ENCODE data around the gene GTSF1L. TPM values are rescaled to one million over a fixed set of nuclear protein-coding genes. Genes with fewer than 3 reads are reported as not detected.

The GTSF1L gene
- total RNA-seq, 1 donor from 2014 or later, result not detected

DNA sequence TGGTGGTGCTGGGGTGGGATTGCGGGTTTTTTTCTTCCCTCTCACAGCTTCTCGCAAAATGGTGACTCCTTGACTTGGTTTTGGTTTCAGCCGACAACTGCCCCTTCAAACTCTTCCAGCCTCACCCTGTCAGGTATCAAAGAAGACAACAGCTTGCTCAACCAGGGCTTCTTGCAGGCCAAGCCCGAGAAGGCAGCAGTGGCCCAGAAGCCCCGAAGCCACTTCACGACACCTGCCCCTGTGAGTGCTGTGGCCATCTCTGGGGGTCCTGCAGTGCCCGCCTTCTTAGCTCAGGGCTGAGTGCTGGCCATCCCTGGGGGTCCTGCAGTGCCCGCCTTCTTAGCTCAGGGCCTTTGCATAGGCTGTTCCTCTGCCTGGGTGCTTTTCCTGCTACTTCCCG is 11.8 kb downstream of the GTSF1L start:
- Mint-ChIP-seq H3K4me1 (ENCODE audit: low read depth, unreplicated experiment) (no peaks in the 10 kb centered on the region), H3K27ac (ENCODE audit: unreplicated experiment) (no peak overlapping the region), H3K4me3 (ENCODE audit: unreplicated experiment) (no peak overlapping the region), H3K27me3 (ENCODE audit: unreplicated experiment) (peaks cover 5% of the 10 kb centered on the region), H3K36me3 (ENCODE audit: unreplicated experiment) (no peaks in the 10 kb centered on the region), H3K9me3 (ENCODE audit: unreplicated experiment) (peaks cover 5% of the 10 kb centered on the region)
- DNase-seq, result no peak
- TF ChIP-seq, protein P1, sequence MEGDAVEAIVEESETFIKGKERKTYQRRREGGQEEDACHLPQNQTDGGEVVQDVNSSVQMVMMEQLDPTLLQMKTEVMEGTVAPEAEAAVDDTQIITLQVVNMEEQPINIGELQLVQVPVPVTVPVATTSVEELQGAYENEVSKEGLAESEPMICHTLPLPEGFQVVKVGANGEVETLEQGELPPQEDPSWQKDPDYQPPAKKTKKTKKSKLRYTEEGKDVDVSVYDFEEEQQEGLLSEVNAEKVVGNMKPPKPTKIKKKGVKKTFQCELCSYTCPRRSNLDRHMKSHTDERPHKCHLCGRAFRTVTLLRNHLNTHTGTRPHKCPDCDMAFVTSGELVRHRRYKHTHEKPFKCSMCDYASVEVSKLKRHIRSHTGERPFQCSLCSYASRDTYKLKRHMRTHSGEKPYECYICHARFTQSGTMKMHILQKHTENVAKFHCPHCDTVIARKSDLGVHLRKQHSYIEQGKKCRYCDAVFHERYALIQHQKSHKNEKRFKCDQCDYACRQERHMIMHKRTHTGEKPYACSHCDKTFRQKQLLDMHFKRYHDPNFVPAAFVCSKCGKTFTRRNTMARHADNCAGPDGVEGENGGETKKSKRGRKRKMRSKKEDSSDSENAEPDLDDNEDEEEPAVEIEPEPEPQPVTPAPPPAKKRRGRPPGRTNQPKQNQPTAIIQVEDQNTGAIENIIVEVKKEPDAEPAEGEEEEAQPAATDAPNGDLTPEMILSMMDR (IDR thresholded peaks at IDR 0.05; ENCODE audit: partially characterized antibody, unreplicated experiment), result no peak

DNA sequence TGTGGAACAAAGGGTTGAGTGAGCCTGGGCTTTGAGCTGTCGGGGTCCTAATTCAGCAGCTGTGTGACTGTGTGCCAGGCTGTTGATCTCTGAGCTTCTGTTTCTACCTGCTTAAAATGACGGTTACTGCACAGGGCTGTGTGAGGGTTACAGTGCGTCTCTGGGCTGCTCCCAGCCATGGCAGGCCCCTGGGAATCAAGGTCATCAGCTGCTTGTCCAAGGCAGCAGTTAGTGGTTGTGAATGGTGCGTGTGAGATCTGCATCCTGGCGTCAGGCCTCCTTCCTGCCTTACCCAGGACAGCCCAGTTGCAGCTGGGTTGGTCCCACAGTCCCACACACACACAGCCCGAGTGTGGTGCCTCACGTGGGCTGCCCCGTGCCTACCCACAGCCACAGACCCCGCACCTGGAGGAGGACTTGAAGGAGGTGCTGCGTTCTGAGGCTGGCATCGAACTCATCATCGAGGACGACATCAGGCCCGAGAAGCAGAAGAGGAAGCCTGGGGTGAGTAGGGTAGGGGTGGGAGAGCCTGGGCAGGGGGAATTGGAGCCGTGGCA is 15.6 kb downstream of the GTSF1L start:
- H3K4me3 Mint-ChIP-seq (ENCODE audit: unreplicated experiment), result no peak overlapping the region
- peaks cover 2% of the 10 kb centered on the region for H3K27me3 Mint-ChIP-seq (ENCODE audit: unreplicated experiment)
- H3K36me3 Mint-ChIP-seq (ENCODE audit: unreplicated experiment), result no peaks in the 10 kb centered on the region
- TF ChIP-seq, protein P1 (IDR thresholded peaks at IDR 0.05; ENCODE audit: partially characterized antibody, unreplicated experiment), result no peak
- no peak overlapping the region for H3K27ac Mint-ChIP-seq (ENCODE audit: unreplicated experiment)
- H3K4me1 Mint-ChIP-seq (ENCODE audit: low read depth, unreplicated experiment), result no peaks in the 10 kb centered on the region
- peaks cover 1% of the 10 kb centered on the region for H3K9me3 Mint-ChIP-seq (ENCODE audit: unreplicated experiment)
- DNase-seq, result no peak

DNA sequence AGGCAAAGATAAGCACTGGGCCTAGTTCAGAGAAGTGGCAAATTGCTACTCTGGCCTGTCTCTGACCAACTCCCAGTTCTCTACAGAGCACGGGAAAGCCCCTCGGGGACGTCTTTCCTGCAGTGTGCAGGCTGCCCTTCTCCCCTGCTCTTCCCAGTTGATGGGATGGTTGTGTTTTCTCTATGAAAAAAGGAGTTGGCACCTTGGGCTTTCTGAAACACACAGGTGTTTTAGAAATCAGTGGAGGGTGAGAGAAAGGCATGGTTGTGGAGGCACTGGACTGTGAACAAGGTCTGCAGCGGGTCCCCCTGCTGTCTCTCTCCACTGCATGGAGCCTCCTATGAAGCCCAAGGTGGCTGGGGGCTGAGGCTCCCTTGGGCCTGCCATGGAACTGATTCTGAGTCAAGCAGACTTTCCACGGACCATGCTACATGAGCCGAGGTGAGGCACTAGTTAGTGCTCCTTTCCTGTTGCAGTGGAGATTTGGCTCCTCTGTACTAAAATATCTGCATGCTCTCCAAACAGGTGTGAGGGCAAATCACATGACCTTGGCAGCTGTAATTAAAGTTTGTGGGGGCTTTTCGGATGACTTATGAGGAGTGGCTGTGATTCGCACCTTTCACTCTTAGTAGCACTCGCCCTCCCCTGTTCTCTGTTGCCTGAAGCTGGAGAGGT is 16.3 kb downstream of the GTSF1L start:
- DNase-seq, result no peak
- no peak overlapping the region for H3K4me3 Mint-ChIP-seq (ENCODE audit: unreplicated experiment)
- peaks cover 1% of the 10 kb centered on the region for H3K9me3 Mint-ChIP-seq (ENCODE audit: unreplicated experiment)
- H3K36me3 Mint-ChIP-seq (ENCODE audit: unreplicated experiment), result no peaks in the 10 kb centered on the region
- H3K27me3 Mint-ChIP-seq (ENCODE audit: unreplicated experiment), result peaks cover 2% of the 10 kb centered on the region
- H3K27ac Mint-ChIP-seq (ENCODE audit: unreplicated experiment), result no peak overlapping the region
- TF ChIP-seq, protein P1 (IDR thresholded peaks at IDR 0.05; ENCODE audit: partially characterized antibody, unreplicated experiment), result no peak
- no peaks in the 10 kb centered on the region for H3K4me1 Mint-ChIP-seq (ENCODE audit: low read depth, unreplicated experiment)

DNA sequence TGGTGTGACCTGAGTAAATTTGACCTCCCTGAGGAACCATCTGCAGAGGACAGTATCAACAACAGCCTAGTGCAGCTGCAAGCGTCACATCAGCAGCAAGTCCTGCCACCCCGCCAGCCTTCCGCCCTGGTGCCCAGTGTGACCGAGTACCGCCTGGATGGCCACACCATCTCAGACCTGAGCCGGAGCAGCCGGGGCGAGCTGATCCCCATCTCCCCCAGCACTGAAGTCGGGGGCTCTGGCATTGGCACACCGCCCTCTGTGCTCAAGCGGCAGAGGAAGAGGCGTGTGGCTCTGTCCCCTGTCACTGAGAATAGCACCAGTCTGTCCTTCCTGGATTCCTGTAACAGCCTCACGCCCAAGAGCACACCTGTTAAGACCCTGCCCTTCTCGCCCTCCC is 24.3 kb downstream of the GTSF1L start:
- TF ChIP-seq, protein P1 (IDR thresholded peaks at IDR 0.05; ENCODE audit: partially characterized antibody, unreplicated experiment), result no peak
- Mint-ChIP-seq H3K4me1 (ENCODE audit: low read depth, unreplicated experiment) (no peaks in the 10 kb centered on the region), H3K27ac (ENCODE audit: unreplicated experiment) (no peak overlapping the region), H3K27me3 (ENCODE audit: unreplicated experiment) (no peaks in the 10 kb centered on the region), H3K9me3 (ENCODE audit: unreplicated experiment) (no peaks in the 10 kb centered on the region), H3K36me3 (ENCODE audit: unreplicated experiment) (no peaks in the 10 kb centered on the region), H3K4me3 (ENCODE audit: unreplicated experiment) (no peak overlapping the region)
- no peak for DNase-seq

DNA sequence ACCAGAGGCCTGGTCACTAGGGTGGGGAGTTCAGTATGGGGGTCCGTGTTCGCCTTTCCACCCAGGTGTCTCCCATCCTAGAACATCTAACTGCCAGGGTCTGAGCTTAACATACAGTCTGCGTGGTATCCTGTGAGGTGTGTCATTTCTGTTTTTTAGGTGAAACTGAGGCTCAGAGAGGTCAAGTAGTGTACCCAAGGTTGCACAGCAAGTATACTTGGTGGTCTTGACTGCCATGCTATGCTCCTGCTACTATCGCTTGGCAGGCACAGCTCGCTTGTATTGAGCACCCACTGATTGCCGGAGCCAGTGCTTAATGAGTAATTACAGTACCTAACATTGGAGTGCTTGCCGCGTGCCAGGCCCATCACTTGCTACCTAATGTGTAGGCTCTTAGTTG is 26.2 kb downstream of the GTSF1L start:
- Mint-ChIP-seq H3K4me1 (ENCODE audit: low read depth, unreplicated experiment) (no peaks in the 10 kb centered on the region), H3K4me3 (ENCODE audit: unreplicated experiment) (no peak overlapping the region), H3K27me3 (ENCODE audit: unreplicated experiment) (no peaks in the 10 kb centered on the region), H3K36me3 (ENCODE audit: unreplicated experiment) (no peaks in the 10 kb centered on the region), H3K9me3 (ENCODE audit: unreplicated experiment) (no peaks in the 10 kb centered on the region), H3K27ac (ENCODE audit: unreplicated experiment) (no peak overlapping the region)
- TF ChIP-seq, protein P1 (IDR thresholded peaks at IDR 0.05; ENCODE audit: partially characterized antibody, unreplicated experiment), result no peak
- DNase-seq, result no peak
